M059J (cell line): ENCODE measurements around the gene HSPB7. TPM values are rescaled to one million over a fixed set of nuclear protein-coding genes. Genes with fewer than 3 reads are reported as not detected.

Experiments
- DNase-seq: peaks from one replicate; pipeline ENCODE4 v3.0.0-alpha.2; 2012; ENCODE audit warnings: low read depth
- total RNA-seq: library from RNA; depleted of rRNA; stranded (reverse); fragments of >200 nt; shearing (Covaris generic); gene quantifications from 2 replicates; pipeline ENCODE4 v1.2.3, GENCODE V29; 2014; rRNA removed

Gene HSPB7
- total RNA-seq, 1 experiment from 2014 or later = 1.4 TPM

DNA sequence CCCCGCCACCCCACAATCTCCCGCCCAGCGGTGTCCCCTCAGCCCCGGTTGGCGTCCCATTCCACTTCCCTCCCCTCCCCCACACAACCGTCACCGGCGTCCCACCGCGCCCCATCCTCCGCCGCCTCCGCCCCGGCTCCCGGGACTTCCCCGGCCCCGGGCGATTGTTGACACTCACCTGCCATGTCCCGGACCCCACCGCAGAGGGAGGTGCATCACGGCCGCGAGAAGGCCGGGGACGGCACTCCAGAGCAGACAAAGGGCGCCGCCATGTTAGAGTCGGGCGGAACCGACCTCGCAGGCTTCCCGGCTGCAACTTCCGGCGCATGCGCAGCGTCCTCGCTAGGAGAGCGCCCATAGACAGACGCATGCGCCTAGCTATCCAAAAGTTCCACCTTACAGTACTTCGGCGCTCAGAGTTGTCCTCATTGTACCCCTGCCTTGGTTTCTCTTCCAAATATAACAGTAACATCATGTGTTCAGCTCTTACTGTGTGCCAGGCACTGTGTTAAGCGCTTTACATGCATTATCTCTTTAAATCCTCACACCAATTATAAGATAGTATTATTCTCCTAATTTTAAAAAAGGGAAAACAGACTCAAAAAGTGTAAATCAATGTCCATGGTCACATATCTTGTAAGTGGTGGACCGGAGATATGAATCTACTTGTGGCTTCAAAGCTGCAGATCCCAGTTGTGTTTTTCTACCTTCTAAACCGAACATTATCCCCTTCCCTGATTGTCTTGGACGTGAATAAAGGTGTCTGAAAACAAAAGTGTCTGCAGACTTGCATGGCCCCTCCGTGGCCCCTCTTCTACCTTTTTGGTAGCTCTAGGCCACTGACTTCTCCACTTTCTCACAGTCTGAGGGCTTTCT is 41.8 kb downstream of the HSPB7 start, which contains the start of gene ZBTB17:
Gene ZBTB17 (minus strand): TSS at position 297 of the 876 bp plus-strand sequence. CDS start 27,606 bp downstream, outside the sequence.
- peak; percentile 92 for DNase-seq

- DNase-seq = peak; percentile 55
These were observed 42.5 kb downstream of the HSPB7 start for GRCh38 chr1:15975358-15975804.

- DNase-seq = no peak
These were observed 43.0 kb downstream of the HSPB7 start for GRCh38 chr1:15974855-15975254.

GRCh38 chr1:15973772-15974171 is 44.1 kb downstream of the HSPB7 start:
- DNase-seq = no peak

DNA sequence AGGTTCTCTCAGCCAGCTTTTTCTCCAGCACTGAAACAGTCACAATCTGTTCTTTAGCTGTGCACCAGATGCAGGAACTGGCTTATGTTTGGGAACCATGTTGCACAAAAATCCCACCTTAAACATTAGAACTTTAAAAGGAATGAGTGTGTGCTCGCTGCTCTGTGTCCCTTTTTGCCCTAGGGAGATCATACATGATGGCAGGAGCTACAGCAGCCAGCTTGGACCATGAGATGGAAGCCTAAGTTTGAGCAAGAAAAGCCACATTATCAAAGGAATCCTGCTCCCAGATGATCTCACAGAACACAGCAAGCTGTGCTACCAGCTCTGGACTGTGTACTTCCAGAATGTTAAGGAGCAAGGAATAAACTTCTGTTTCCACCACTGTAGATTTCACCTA is 45.4 kb downstream of the HSPB7 start:
- no peak for DNase-seq

DNA sequence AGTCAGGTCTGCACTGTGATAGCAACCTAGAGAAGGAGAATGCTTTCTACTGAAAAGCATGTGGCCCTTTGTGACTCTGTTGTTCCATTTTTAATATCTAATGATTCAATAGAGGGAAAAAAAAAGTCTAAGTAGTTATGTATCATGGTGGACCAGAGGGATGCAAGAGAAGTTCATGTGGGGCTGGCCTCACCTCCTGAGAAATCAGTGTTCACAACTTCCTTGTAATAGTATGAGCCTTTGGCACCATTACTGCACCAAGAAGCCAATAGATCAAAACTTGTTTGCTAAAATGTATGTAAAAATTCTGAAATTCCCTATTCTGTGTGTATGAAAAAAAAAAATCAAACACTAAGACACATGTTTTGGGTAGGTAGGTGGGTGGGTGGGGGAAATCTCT is 46.9 kb downstream of the HSPB7 start:
- DNase-seq = no peak

GRCh38 chr1:15969321-15969880 is 48.4 kb downstream of the HSPB7 start:
- no peak for DNase-seq

DNA sequence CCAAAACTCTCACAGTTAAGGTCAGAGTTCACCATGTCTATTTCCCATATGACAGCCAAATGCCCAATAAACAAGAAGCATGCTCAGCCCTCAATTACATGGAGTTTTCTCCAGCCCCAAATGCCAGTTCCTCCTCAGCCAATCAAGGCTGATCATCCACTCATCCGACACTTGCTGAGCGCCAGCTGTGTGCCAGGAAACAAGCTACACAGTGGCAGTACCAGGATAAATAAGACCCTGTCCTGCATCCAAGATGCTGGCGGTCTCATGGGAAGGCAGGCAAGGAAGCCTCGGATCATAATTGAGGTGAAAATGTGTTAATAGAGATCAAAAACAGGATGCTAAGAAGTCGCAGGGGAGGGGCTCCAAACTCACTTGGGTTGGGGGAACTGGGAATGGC is 49.7 kb downstream of the HSPB7 start:
- no peak for DNase-seq

DNA sequence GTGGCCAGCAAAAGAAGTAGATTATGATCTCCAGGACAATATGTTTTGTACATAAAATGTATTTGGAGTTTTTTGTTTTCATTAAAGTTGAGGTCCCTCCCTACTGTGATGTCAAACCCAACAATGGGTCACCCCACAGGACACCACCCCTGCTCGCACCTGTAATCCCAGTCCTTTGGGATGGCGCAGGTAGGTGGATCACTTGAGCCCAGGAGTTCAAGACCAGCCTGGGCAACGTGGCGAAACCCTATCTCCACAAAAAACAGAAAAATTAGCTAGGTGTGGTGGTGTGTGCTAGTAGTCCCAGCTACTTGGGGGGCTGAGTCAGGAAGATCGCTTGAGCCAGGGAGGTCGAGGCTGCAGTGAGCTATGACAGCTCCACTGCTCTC is 50.9 kb downstream of the HSPB7 start:
- no peak for DNase-seq

DNA sequence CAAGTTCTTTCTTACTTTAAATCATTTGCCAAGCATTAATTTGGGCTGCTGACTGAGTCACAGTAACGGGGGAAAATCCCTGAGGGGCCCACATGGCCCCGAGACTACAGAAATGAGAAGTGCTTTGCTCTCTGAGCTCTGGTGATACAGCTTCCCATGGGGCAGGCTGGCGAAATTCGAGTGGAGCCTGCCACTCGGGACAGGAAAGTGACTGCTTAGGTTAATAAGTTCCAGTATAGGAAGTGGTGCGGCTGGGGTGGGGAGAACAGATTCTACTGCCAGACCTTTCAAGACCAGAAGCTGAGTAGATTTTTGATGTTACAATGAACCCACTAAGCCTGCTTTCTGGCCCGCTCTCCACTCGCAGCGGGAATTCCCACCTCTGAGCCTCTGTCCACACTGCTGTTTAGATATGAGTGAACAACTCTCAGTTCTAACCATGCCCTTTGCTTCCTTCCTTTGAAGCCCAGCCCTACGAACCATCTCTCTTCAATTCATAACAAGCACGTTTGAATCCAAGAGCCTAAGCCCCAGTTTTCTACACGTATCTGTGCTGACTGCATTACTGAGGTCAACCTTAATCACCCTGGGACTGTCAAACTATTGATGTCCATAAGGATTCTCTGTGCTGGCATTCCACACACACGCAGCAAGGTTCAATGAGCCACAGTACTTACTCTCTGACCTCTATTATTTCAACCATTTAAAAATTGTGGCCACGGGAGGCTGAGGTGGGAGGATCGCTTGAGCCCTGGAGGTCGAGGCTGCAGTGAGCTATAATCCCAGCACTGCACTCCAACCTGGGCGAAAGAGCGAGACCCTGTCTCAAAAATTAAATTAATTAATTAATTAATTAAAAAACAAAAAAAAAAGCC is 51.5 kb downstream of the HSPB7 start:
- DNase-seq = peak; percentile 33

GRCh38 chr1:15965228-15965767 is 52.5 kb downstream of the HSPB7 start:
- no peak for DNase-seq

Other genes with a start within 250 kb of the HSPB7 start
- 1.4 TPM in 2 replicates for gene UQCRHL, start 210.4 kb downstream of the HSPB7 start, total RNA-seq
- 15.9 and 28.9 TPM in 2 replicates for gene SPEN, start 170.3 kb downstream of the HSPB7 start, total RNA-seq
- gene ZBTB17, start 41.9 kb downstream of the HSPB7 start, total RNA-seq = 26.6 and 37.6 TPM in 2 replicates
- gene SRARP, start 13.8 kb downstream of the HSPB7 start, total RNA-seq = not detected in 2 replicates
- 0.42 TPM in 1 of 2 replicates, not detected in the other for gene CLCNKA, start 4.0 kb upstream of the HSPB7 start, total RNA-seq
- gene CLCNKB, start 25.7 kb upstream of the HSPB7 start, total RNA-seq = 0.05 and 0.32 TPM in 2 replicates
- gene FAM131C, start 55.6 kb upstream of the HSPB7 start, total RNA-seq = 0.71 and 1.7 TPM in 2 replicates
- gene EPHA2, start 138.0 kb upstream of the HSPB7 start, total RNA-seq = 136 and 212 TPM in 2 replicates
- gene ARHGEF19, start 194.6 kb upstream of the HSPB7 start, total RNA-seq = 2.8 and 3.2 TPM in 2 replicates
- gene CPLANE2, start 219.1 kb upstream of the HSPB7 start, total RNA-seq = 1.6 and 6.5 TPM in 2 replicates